Endothelial cell of umbilical vein (primary cell): ENCODE data around the gene HDLBP.

Source experiments
- CTCF ChIP-seq, 2 donors: IDR thresholded peaks; 1 replicate in 1 of 2; 2 replicates in 1 of 2; pipeline ENCODE4 v1.5.1; 2011; ENCODE audit warnings: low read length in 2 of 2, mild to moderate bottlenecking in 2 of 2, moderate library complexity in 2 of 2, control low read depth in 1 of 2, inconsistent platforms in 1 of 2, low read depth in 1 of 2; ENCODE audit not compliant: insufficient read depth in 1 of 2; ENCODE audit errors: extremely low read depth in 1 of 2
- EZH2 ChIP-seq: IDR thresholded peaks from 2 replicates; pipeline ENCODE4 v1.6.1; 2012; ENCODE audit warnings: borderline replicate concordance, low read depth, mild to moderate bottlenecking, moderate library complexity, low read length, inconsistent platforms; ENCODE audit not compliant: severe bottlenecking
- FOS ChIP-seq: IDR thresholded peaks from 2 replicates; pipeline ENCODE4 v1.6.1; 2011; ENCODE audit warnings: mild to moderate bottlenecking, low read length, moderate library complexity, borderline replicate concordance; ENCODE audit not compliant: insufficient read depth
- GATA2 ChIP-seq: IDR thresholded peaks from 2 replicates; pipeline ENCODE4 v1.7.0; 2011; ENCODE audit warnings: low read depth, mild to moderate bottlenecking, moderate library complexity, mixed read lengths, low read length; ENCODE audit not compliant: insufficient read length, insufficient read depth
- JUN ChIP-seq: IDR thresholded peaks from 2 replicates; pipeline ENCODE4 v1.6.1; 2011; ENCODE audit warnings: borderline replicate concordance, low read depth; ENCODE audit not compliant: insufficient read length, insufficient read depth
- MAX ChIP-seq: IDR thresholded peaks from 2 replicates; pipeline ENCODE4 v1.6.1; 2011; ENCODE audit not compliant: insufficient read depth, insufficient read length
- MYC ChIP-seq: IDR thresholded peaks from one replicate; pipeline ENCODE4 v1.6.1; 2011; ENCODE audit warnings: mild to moderate bottlenecking, low read depth, low read length
- POLR2A ChIP-seq: IDR thresholded peaks from 2 replicates; pipeline ENCODE4 v1.6.1; 2012; ENCODE audit warnings: low read depth, mild to moderate bottlenecking, control low read depth, low read length
- POLR2AphosphoS5 ChIP-seq: IDR thresholded peaks from 2 replicates; pipeline ENCODE4 v1.6.1; 2012; ENCODE audit warnings: low read depth, mild to moderate bottlenecking, control low read depth, low read length, moderate library complexity; ENCODE audit not compliant: insufficient read depth

GRCh38 chr2:241234066-241234790, 81.2 kb downstream of the HDLBP start:
- TF ChIP-seq EZH2, result no peak
- no peak for TF ChIP-seq CTCF (IDR thresholded peaks at IDR 0.05; ENCODE audit: extremely low read depth in 1 of 2, insufficient read depth in 1 of 2, low read depth in 1 of 2, low read length in 2 of 2)
- TF ChIP-seq POLR2A, result no peak
- TF ChIP-seq FOS, result no peak
- no peak for TF ChIP-seq POLR2AphosphoS5
- no peak for TF ChIP-seq MAX
- no peak for TF ChIP-seq MYC
- no peak for TF ChIP-seq JUN
- TF ChIP-seq GATA2, result no peak
